SU-DHL-6 (cell line): ENCODE data around the gene ERC1.

Source experiments
- H2AFZ ChIP-seq: fragments of 200-600 bp; sonication (generic); 2 replicates; pipeline ENCODE4 v1.6.1; 2014; ENCODE audit warnings: low read depth, mild to moderate bottlenecking, moderate library complexity, mixed read lengths, antibody characterized with exemption, low read length; ENCODE audit not compliant: severe bottlenecking
- H3F3A ChIP-seq: fragments of 200-600 bp; shearing (Covaris generic); 2 replicates; pipeline ENCODE4 v1.6.0; 2016; ENCODE audit warnings: antibody characterized with exemption, mild to moderate bottlenecking; ENCODE audit not compliant: insufficient read depth
- H3K27ac ChIP-seq: fragments of 200-600 bp; sonication (generic); 2 replicates; pipeline ENCODE4 v1.5.1; 2016; ENCODE audit warnings: low read depth, mild to moderate bottlenecking, low read length, moderate library complexity, mixed read lengths
- H3K27me3 ChIP-seq: fragments of 200-600 bp; sonication (generic), shearing (Covaris generic); 2 replicates; pipeline ENCODE4 v1.6.0; 2014; ENCODE audit warnings: mild to moderate bottlenecking, low read length
- H3K36me3 ChIP-seq: fragments of 200-600 bp; sonication (generic); 2 replicates; pipeline ENCODE4 v1.6.1; 2014; ENCODE audit warnings: mild to moderate bottlenecking, low read length, mixed read lengths
- H3K4me2 ChIP-seq: fragments of 300-600, 200-600 bp; shearing (Covaris generic), sonication (generic); 2 replicates; pipeline ENCODE4 v1.6.0; 2014; ENCODE audit warnings: low read length, low read depth, mild to moderate bottlenecking; ENCODE audit not compliant: poor library complexity, severe bottlenecking
- H3K4me3 ChIP-seq: fragments of 200-600 bp; sonication (generic); 2 replicates; pipeline ENCODE4 v1.5.1; 2014; ENCODE audit warnings: antibody characterized with exemption, low read length, mild to moderate bottlenecking, mixed read lengths; ENCODE audit not compliant: insufficient read depth, poor library complexity, severe bottlenecking
- H3K79me2 ChIP-seq: fragments of 200-600 bp; sonication (generic); 2 replicates; pipeline ENCODE4 v1.6.1; 2014; ENCODE audit warnings: mild to moderate bottlenecking, low read length, moderate library complexity; ENCODE audit not compliant: insufficient read depth
- H3K9ac ChIP-seq: fragments of 200-600 bp; sonication (generic); 2 replicates; pipeline ENCODE4 v1.7.0; 2014; ENCODE audit warnings: mild to moderate bottlenecking, low read length
- H3K9me2 ChIP-seq: fragments of 200-600 bp; sonication (generic); replicated peaks from 2 replicates; pipeline ENCODE4 v1.6.1; 2014; ENCODE audit warnings: low read length; ENCODE audit not compliant: insufficient read depth
- H3K9me3 ChIP-seq: fragments of 200-600 bp; sonication (generic); 2 replicates; pipeline ENCODE4 v1.6.1; 2014; ENCODE audit warnings: low read length, mixed read lengths; ENCODE audit not compliant: insufficient read depth
- H4K20me1 ChIP-seq: fragments of 200-600 bp; sonication (generic); 2 replicates; pipeline ENCODE4 v1.6.1; 2014; ENCODE audit warnings: low read depth, mild to moderate bottlenecking, antibody characterized with exemption, low read length, moderate library complexity, mixed read lengths
- EZH2phosphoT487 ChIP-seq: fragments of 200-600 bp; sonication (generic), shearing (Covaris generic); conservative IDR thresholded peaks from 2 replicates; pipeline ENCODE4 v1.6.1; 2018; ENCODE audit warnings: mild to moderate bottlenecking, antibody characterized with exemption, low read length, moderate library complexity, mixed read lengths
- TF ChIP-seq, protein P1 (sequence below): fragments of 200-600 bp; sonication (generic); IDR thresholded peaks from one replicate; pipeline ENCODE4 v1.5.1; 2017; ENCODE audit warnings: antibody characterized with exemption, mild to moderate bottlenecking, low read length, moderate library complexity; ENCODE audit not compliant: insufficient read depth, poor library complexity, severe bottlenecking

Gene ERC1

DNA sequence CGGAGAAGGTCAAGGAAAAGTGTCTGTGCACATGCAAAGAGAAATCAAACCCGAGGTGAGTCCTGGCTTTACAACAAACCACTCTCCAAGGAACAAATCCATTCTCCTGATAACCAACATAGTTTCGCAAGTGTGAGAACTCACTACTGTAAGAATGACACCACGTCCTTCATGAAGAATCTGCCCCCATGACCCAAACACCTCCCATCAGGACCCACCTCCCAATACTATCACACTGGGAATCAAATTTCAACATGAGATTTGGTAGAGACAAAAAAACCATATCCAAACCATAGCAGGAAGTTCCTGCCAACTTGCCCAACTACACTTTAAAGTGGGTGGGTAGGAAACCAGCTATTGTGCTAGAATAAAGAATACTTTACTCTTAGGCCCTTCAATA, 2.4 kb upstream of the ERC1 start:
- H3K9ac ChIP-seq, result no peak overlapping the region
- no peak overlapping the region for H3K4me2 ChIP-seq
- no peak overlapping the region for H2AFZ ChIP-seq
- H3K27me3 ChIP-seq, result no peaks in the 10 kb centered on the region
- H3K4me3 ChIP-seq, result no peak overlapping the region
- H3K9me2 ChIP-seq, result no peaks in the 10 kb centered on the region
- 0 out of 2 replicates have a peak, but pooled peaks cover 5% of the 10 kb centered on the region for H3K79me2 ChIP-seq
- no peak overlapping the region for H3K27ac ChIP-seq
- TF ChIP-seq, protein P1, sequence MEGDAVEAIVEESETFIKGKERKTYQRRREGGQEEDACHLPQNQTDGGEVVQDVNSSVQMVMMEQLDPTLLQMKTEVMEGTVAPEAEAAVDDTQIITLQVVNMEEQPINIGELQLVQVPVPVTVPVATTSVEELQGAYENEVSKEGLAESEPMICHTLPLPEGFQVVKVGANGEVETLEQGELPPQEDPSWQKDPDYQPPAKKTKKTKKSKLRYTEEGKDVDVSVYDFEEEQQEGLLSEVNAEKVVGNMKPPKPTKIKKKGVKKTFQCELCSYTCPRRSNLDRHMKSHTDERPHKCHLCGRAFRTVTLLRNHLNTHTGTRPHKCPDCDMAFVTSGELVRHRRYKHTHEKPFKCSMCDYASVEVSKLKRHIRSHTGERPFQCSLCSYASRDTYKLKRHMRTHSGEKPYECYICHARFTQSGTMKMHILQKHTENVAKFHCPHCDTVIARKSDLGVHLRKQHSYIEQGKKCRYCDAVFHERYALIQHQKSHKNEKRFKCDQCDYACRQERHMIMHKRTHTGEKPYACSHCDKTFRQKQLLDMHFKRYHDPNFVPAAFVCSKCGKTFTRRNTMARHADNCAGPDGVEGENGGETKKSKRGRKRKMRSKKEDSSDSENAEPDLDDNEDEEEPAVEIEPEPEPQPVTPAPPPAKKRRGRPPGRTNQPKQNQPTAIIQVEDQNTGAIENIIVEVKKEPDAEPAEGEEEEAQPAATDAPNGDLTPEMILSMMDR, result no peak
- no peak for TF ChIP-seq EZH2phosphoT487
- peaks cover 23% of the 10 kb centered on the region for H3F3A ChIP-seq
- no peaks in the 10 kb centered on the region for H3K36me3 ChIP-seq
- 0 out of 2 replicates have a peak, but pooled peaks cover 4% of the 10 kb centered on the region for H4K20me1 ChIP-seq
- H3K9me3 ChIP-seq, result no peaks in the 10 kb centered on the region

DNA sequence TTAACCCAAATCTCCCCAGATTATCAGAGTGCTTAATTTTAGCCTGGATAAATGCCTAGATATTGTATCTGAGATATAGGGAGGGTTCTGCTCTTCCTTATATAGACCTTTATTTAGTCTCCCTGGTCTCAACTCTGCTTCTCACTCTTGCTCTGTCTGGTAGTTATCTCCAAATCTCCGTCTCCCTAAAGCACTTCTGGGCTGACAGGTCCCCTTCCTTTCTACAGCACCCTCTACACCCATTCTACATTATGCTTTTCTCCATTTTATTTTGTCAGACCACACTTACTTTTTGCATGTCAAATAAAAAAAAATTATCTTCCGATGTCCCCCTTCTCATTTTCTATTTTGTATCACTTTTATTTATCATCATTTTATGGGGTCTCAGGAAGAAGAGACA, 2.0 kb upstream of the ERC1 start:
- H3K4me3 ChIP-seq, result no peak overlapping the region
- H2AFZ ChIP-seq, result no peak overlapping the region
- TF ChIP-seq, protein P1, result no peak
- no peak for TF ChIP-seq EZH2phosphoT487
- 0 out of 2 replicates have a peak, but pooled peaks cover 4% of the 10 kb centered on the region for H4K20me1 ChIP-seq
- peak overlapping the region; percentile 74 for H3K4me2 ChIP-seq
- no peaks in the 10 kb centered on the region for H3K9me3 ChIP-seq
- H3F3A ChIP-seq, result peaks cover 23% of the 10 kb centered on the region
- no peaks in the 10 kb centered on the region for H3K27me3 ChIP-seq
- H3K36me3 ChIP-seq, result no peaks in the 10 kb centered on the region
- H3K27ac ChIP-seq, result no peak overlapping the region
- H3K79me2 ChIP-seq, result 0 out of 2 replicates have a peak, but pooled peaks cover 5% of the 10 kb centered on the region
- H3K9me2 ChIP-seq, result no peaks in the 10 kb centered on the region
- no peak overlapping the region for H3K9ac ChIP-seq

DNA sequence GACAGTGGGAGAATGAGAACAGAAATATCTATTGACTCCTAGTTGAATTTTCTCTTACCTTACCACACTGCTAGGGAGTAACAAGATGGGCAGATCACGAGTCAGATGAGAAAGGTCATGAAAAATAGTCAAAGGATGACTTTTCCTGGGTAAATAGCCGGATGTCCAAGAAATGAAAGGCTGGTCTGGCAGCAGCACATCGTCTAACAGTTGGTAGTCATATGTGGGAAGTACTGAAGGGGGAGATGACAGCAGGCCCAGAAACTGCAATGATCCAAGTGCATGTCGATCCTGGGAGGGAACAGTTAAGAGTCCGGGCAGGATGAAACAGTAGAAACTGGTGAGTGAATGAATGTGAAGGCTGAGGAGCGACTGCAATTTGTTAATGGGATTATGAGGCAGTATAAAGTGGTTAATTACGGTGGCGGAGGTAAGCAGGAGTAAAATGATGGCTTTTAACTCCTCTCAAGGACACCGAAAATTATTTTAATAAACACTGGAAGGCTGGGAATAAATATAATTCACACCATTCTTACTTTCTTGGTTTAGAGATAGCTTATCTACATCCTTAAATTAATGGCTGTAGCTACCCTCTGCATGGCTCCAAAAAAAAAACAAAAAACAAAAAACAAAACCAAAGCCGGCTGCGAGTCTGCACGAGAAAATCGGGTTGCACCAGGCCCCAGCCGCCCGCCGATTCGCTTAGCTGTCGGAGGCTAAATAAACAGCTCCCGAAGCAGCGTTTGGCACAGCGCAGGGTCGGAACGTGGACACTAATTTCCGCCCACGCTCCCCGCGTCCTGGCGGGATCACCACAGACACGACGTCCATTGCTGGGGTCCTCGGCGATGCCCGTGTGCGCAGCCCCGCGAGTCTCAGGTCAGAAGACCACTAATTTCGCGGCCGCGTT, 1.0 kb upstream of the ERC1 start:
- 0 out of 2 replicates have a peak, but pooled peaks cover 5% of the 10 kb centered on the region for H3K79me2 ChIP-seq
- peaks cover 23% of the 10 kb centered on the region for H3F3A ChIP-seq
- peak overlapping the region; percentile 65 for H3K4me3 ChIP-seq
- H3K27me3 ChIP-seq, result no peaks in the 10 kb centered on the region
- H3K9me2 ChIP-seq, result no peaks in the 10 kb centered on the region
- H3K9me3 ChIP-seq, result no peaks in the 10 kb centered on the region
- H3K4me2 ChIP-seq, result peak overlapping the region; percentile 74
- H3K27ac ChIP-seq, result peak overlapping the region; percentile 10; the same call in 1 of the 2 replicates
- H3K9ac ChIP-seq, result peak overlapping the region; percentile 72
- H3K36me3 ChIP-seq, result no peaks in the 10 kb centered on the region
- H4K20me1 ChIP-seq, result 0 out of 2 replicates have a peak, but pooled peaks cover 4% of the 10 kb centered on the region
- H2AFZ ChIP-seq, result peak overlapping the region; percentile 94
- no peak for TF ChIP-seq EZH2phosphoT487
- TF ChIP-seq, protein P1, result no peak
